Breast epithelium (tissue), 4 donors: Measurements from ENCODE around the gene STARD4. TPM values are rescaled to one million over a fixed set of nuclear protein-coding genes. Genes with fewer than 3 reads are reported as not detected.

Experiments used
- DNase-seq, 2 donors: peaks; one replicate each; pipeline ENCODE4 v3.0.0-alpha.2; 2019; ENCODE audit warnings: low spot score in 2 of 2
- H3K27ac ChIP-seq, 2 donors: fragments of 200-600 bp; sonication (generic) in 1 of 2; one replicate each; pipeline ENCODE4 v1.5.1; 2016 to 2019; ENCODE audit warnings: mild to moderate bottlenecking in 1 of 2
- H3K27me3 ChIP-seq, 2 donors: fragments of 200-600 bp; sonication (generic) in 1 of 2; one replicate each; pipeline versions ENCODE4 v1.5.1 to v1.6.0; 2017 to 2019; ENCODE audit warnings: control low read depth in 1 of 2, mild to moderate bottlenecking in 1 of 2
- H3K36me3 ChIP-seq: fragments of 200-600 bp; one replicate; pipeline ENCODE4 v1.5.1; 2019
- H3K4me1 ChIP-seq, 2 donors: fragments of 200-600 bp; sonication (generic); one replicate each; pipeline ENCODE4 v1.5.1; 2016 to 2019; ENCODE audit warnings: control low read depth in 1 of 2
- H3K4me3 ChIP-seq, 3 donors: fragments of 200-600 bp; sonication (generic); 1 replicate in 2 of 3; 2 replicates in 1 of 3; pipeline ENCODE4 v1.5.1; 2016 to 2019; ENCODE audit warnings: mild to moderate bottlenecking in 3 of 3, moderate library complexity in 2 of 3
- H3K9me3 ChIP-seq, 2 donors: fragments of 200-600 bp; sonication (generic) in 1 of 2; one replicate each; pipeline ENCODE4 v1.5.1; 2016 to 2019; ENCODE audit warnings: control low read depth in 1 of 2
- POLR2A ChIP-seq: fragments of 450-650 bp; IDR thresholded peaks from one replicate; pipeline ENCODE4 v1.6.1; 2016; ENCODE audit warnings: antibody characterized with exemption, mild to moderate bottlenecking, moderate library complexity
- POLR2AphosphoS5 ChIP-seq, 3 donors: sonication (generic); formaldehyde crosslinking; IDR thresholded peaks; one replicate each; pipeline ENCODE4 v1.6.1; 2017; ENCODE audit warnings: antibody characterized with exemption in 3 of 3
- intact Hi-C: fragments of 100-400 bp; cut with DNase I; formaldehyde crosslinking; loops from one replicate; pipeline ENCODE4 v1.15.1; 2023; ENCODE audit warnings: low total_unique reads
- total RNA-seq, 3 donors: library from RNA; depleted of rRNA; stranded (reverse); fragments of >200 nt; gene quantifications; one replicate each; pipeline ENCODE4 v1.1.0, GENCODE V29; 2016
- TF ChIP-seq, protein P1 (sequence below), 3 donors: fragments of 450-650 bp; IDR thresholded peaks; one replicate each; pipeline ENCODE4 v1.5.1; 2016 to 2017; ENCODE audit warnings: antibody characterized with exemption in 3 of 3, mild to moderate bottlenecking in 3 of 3, moderate library complexity in 3 of 3

Gene STARD4
- total RNA-seq, 3 donors from 2014 or later, result 5.3 to 6.7 (median 5.6) TPM

DNA sequence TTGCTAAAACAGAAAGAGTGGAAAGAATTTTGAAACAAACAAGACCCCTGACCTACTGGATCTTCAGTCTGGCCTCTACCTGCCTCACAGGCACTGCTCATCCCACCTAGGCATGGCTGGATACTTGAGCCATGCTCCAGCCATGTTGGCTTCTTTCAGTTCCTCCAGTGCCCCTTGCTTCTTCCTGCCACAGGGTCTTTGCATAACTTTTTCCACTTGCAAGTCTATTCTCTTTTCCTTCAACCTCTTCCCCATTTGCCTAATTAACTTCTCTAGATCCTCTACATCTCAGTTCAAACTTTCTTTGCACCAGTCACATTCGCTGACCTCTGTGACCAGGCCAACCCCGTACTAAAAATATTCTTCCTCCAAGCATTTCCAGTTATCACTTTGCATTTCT lies 50.4 kb downstream of the STARD4 start:
- intact Hi-C loops, result no loop called here
- no peak for DNase-seq
- H3K27ac ChIP-seq, result no peak overlapping the region
- H3K9me3 ChIP-seq, result no peaks in the 10 kb centered on the region
- no peak for TF ChIP-seq POLR2A
- TF ChIP-seq, protein P1, sequence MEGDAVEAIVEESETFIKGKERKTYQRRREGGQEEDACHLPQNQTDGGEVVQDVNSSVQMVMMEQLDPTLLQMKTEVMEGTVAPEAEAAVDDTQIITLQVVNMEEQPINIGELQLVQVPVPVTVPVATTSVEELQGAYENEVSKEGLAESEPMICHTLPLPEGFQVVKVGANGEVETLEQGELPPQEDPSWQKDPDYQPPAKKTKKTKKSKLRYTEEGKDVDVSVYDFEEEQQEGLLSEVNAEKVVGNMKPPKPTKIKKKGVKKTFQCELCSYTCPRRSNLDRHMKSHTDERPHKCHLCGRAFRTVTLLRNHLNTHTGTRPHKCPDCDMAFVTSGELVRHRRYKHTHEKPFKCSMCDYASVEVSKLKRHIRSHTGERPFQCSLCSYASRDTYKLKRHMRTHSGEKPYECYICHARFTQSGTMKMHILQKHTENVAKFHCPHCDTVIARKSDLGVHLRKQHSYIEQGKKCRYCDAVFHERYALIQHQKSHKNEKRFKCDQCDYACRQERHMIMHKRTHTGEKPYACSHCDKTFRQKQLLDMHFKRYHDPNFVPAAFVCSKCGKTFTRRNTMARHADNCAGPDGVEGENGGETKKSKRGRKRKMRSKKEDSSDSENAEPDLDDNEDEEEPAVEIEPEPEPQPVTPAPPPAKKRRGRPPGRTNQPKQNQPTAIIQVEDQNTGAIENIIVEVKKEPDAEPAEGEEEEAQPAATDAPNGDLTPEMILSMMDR (IDR thresholded peaks at IDR 0.05), result no peak
- TF ChIP-seq POLR2AphosphoS5 (IDR thresholded peaks at IDR 0.05), result no peak
- no peaks in the 10 kb centered on the region for H3K36me3 ChIP-seq
- no peaks in the 10 kb centered on the region for H3K4me1 ChIP-seq
- H3K4me3 ChIP-seq, result no peak overlapping the region
- no peaks in the 10 kb centered on the region for H3K27me3 ChIP-seq

DNA sequence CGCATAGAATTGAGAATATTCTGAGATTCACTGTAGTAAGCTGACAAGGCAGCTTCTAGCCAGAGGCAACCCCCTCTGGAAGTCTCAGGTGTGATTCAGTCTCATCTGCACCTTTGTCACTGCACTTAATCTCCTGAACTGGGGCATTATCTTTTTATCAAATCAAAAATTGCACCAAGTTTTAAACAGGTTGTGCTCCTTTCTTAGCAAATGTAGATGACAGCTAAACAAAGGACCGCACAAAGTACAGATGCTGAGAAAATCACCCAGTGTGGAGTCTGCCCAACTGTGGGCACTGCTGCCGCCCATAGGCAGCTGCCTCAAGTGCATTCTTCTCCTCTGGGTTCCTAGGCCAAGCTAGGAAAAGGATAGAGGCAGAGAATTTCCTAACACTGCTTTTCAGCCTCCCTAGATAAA lies 51.1 kb downstream of the STARD4 start:
- intact Hi-C loops, result no loop called here
- H3K9me3 ChIP-seq, result no peaks in the 10 kb centered on the region
- TF ChIP-seq POLR2AphosphoS5 (IDR thresholded peaks at IDR 0.05) (no peak), POLR2A (no peak)
- TF ChIP-seq, protein P1 (IDR thresholded peaks at IDR 0.05), result no peak

DNA sequence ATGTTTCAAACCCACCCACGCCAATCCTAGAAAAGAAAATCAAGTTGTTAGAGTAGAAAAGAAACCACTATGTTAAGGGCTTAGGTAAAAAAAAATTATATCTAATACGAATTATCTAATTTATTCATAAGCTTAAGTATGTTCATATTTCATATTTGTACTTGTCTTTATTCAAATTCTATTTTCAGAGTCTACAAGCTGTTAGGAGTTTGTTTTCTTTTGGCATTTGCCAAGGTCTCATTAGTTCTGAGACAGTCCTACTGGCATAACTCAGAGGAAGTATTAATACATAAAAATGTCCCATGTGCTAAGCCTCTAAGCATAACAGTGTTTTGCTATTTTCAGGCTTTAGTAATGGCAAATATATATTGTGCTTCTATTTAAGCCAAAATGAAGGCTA lies 57.6 kb downstream of the STARD4 start:
- TF ChIP-seq, protein P1 (IDR thresholded peaks at IDR 0.05), result no peak
- no peak for TF ChIP-seq POLR2A
- no peak for TF ChIP-seq POLR2AphosphoS5 (IDR thresholded peaks at IDR 0.05)
- Histone ChIP-seq H3K27me3 (no peaks in the 10 kb centered on the region), H3K4me3 (no peak overlapping the region), H3K9me3 (no peaks in the 10 kb centered on the region), H3K36me3 (no peaks in the 10 kb centered on the region), H3K27ac (no peak overlapping the region), H3K4me1 (no peaks in the 10 kb centered on the region)
- intact Hi-C loops, result no loop called here
- DNase-seq, result no peak

More for the DNA sequence above, 51.1 kb downstream of the STARD4 start:
- Histone ChIP-seq H3K27ac (no peak overlapping the region), H3K27me3 (no peaks in the 10 kb centered on the region), H3K4me3 (no peak overlapping the region), H3K4me1 (no peaks in the 10 kb centered on the region), H3K36me3 (no peaks in the 10 kb centered on the region)
- no peak for DNase-seq

DNA sequence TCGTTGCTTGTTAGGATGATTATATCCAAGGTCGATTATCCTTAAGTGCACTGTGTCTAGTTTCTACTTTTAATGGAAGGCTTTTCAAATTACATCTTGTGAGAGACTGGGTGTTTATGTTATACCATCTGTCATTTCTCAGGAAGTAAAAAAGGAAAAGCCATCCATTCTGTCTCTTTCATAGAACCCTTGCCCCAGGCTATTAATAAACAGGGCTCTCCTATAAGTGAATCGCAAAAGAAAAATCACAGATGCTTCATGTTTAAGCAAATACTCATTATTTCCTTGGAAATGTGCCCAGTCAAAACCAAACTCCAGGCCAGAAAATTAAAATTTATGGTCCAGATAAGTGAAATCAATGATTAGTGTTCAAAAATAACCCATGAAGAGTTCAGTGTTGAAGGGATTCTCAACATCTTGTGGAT lies 58.1 kb downstream of the STARD4 start:
- H3K36me3 ChIP-seq, result no peaks in the 10 kb centered on the region
- TF ChIP-seq POLR2AphosphoS5 (IDR thresholded peaks at IDR 0.05) (no peak), POLR2A (no peak)
- TF ChIP-seq, protein P1 (IDR thresholded peaks at IDR 0.05), result no peak
- H3K4me1 ChIP-seq, result no peaks in the 10 kb centered on the region
- no peak overlapping the region for H3K4me3 ChIP-seq
- no peaks in the 10 kb centered on the region for H3K27me3 ChIP-seq
- H3K27ac ChIP-seq, result no peak overlapping the region
- no peaks in the 10 kb centered on the region for H3K9me3 ChIP-seq
- intact Hi-C loops, result no loop called here
- DNase-seq, result no peak

DNA sequence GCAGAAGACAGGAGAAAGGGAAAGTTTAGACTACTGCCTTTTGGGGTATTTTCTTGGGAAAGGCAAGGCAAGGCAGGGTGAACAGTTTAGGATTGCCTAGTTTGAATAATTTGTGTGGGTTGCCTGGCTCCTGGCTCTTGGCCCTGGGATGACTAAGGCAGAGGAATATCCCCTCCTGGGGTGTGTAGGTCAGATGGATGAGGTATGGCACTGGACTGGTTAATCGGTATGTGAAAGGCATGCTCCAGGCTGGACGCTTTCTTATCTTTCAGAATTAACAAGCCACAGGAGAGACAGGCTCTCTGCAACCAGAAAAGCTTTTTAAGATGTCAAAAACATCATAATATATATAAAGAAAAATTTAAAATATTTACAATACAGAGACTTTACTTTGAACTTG lies 58.6 kb downstream of the STARD4 start:
- no peaks in the 10 kb centered on the region for H3K36me3 ChIP-seq
- TF ChIP-seq POLR2A (no peak), POLR2AphosphoS5 (IDR thresholded peaks at IDR 0.05) (no peak)
- TF ChIP-seq, protein P1 (IDR thresholded peaks at IDR 0.05), result no peak

More for the DNA sequence above, 58.6 kb downstream of the STARD4 start:
- H3K9me3 ChIP-seq, result no peaks in the 10 kb centered on the region
- DNase-seq, result no peak
- H3K27me3 ChIP-seq, result no peaks in the 10 kb centered on the region
- no peak overlapping the region for H3K27ac ChIP-seq
- H3K4me1 ChIP-seq, result no peaks in the 10 kb centered on the region
- H3K4me3 ChIP-seq, result no peak overlapping the region
- intact Hi-C loops, result no loop called here
